Upper lobe of left lung (tissue), 6 donors: Measurements from ENCODE around the gene MAPK8IP3. TPM values are rescaled to one million over a fixed set of nuclear protein-coding genes. Genes with fewer than 3 reads are reported as not detected.

ENCODE experiments used
- ATAC-seq, 2 donors: fragments of 200-7000 bp; cut with Tn5 transposase; one replicate each; pipeline ENCODE4 v1.9.1; 2022; ENCODE audit warnings: mild to moderate bottlenecking in 2 of 2, moderate library complexity in 2 of 2; ENCODE audit not compliant: low FRiP score in 2 of 2
- DNase-seq, 2 donors: peaks; one replicate each; pipeline ENCODE4 v3.0.0-alpha.2; 2019 to 2020
- H3K27ac ChIP-seq, 4 donors: fragments of 200-600 bp; sonication (generic); one replicate each; pipeline ENCODE4 v1.5.1; 2016 to 2019
- H3K27me3 ChIP-seq, 4 donors: fragments of 200-600 bp; sonication (generic); one replicate each; pipeline ENCODE4 v1.5.1; 2017 to 2019
- H3K36me3 ChIP-seq, 4 donors: fragments of 200-600 bp; sonication (generic); one replicate each; pipeline ENCODE4 v1.5.1; 2016 to 2019
- H3K4me1 ChIP-seq, 4 donors: fragments of 200-600 bp; sonication (generic); one replicate each; pipeline ENCODE4 v1.5.1; 2018 to 2019
- H3K4me3 ChIP-seq, 4 donors: fragments of 200-600 bp; sonication (generic); one replicate each; pipeline ENCODE4 v1.5.1; 2017 to 2019; ENCODE audit warnings: mild to moderate bottlenecking in 2 of 4, moderate library complexity in 1 of 4
- H3K9me3 ChIP-seq, 4 donors: fragments of 200-600 bp; sonication (generic); one replicate each; pipeline ENCODE4 v1.5.1; 2018 to 2019
- EP300 ChIP-seq, 4 donors: sonication (generic); formaldehyde crosslinking; IDR thresholded peaks; one replicate each; pipeline ENCODE4 v1.5.1; 2017; ENCODE audit warnings: antibody characterized with exemption in 4 of 4, control low read depth in 2 of 4
- POLR2A ChIP-seq, 4 donors: fragments of 450-650 bp; IDR thresholded peaks; one replicate each; pipeline ENCODE4 v1.5.1; 2016 to 2017; ENCODE audit warnings: antibody characterized with exemption in 4 of 4, mild to moderate bottlenecking in 2 of 4
- POLR2AphosphoS5 ChIP-seq, 2 donors: sonication (generic); formaldehyde crosslinking; IDR thresholded peaks; one replicate each; pipeline ENCODE4 v1.5.1; 2017; ENCODE audit warnings: antibody characterized with exemption in 2 of 2
- WGBS, 2 donors: methylation state at CpG; one replicate each; pipeline ENCODE4 v1.1.5; 2017 to 2018; 5-methylcytosine and 5-hydroxymethylcytosine counted together
- total RNA-seq, 6 donors: library from RNA; depleted of rRNA in 4 of 6; stranded (reverse); fragments of >200 nt in 4 of 6; gene quantifications; one replicate each; pipeline versions ENCODE4 v1.1.0 to v1.2.1, GENCODE V29; 2016 to 2021
- TF ChIP-seq, protein P1 (sequence below), 6 experiments: fragments of 450-650 bp in 4 of 6; fragments of 200-600 bp in 2 of 6; sonication (generic) in 2 of 6; IDR thresholded peaks; one replicate each; pipeline ENCODE4 v1.5.1; 2016 to 2019; ENCODE audit warnings: antibody characterized with exemption in 6 of 6
- donor health status: DM: no; HTN: no; CAD: no; lungs with moderate emphysema.
- donor health status: DM: no; HTN: yes; CAD: no; lungs with severe emphysema.

The MAPK8IP3 gene
- total RNA-seq, 6 donors from 2014 or later = 46.4 to 505 (median 71.9) TPM

DNA sequence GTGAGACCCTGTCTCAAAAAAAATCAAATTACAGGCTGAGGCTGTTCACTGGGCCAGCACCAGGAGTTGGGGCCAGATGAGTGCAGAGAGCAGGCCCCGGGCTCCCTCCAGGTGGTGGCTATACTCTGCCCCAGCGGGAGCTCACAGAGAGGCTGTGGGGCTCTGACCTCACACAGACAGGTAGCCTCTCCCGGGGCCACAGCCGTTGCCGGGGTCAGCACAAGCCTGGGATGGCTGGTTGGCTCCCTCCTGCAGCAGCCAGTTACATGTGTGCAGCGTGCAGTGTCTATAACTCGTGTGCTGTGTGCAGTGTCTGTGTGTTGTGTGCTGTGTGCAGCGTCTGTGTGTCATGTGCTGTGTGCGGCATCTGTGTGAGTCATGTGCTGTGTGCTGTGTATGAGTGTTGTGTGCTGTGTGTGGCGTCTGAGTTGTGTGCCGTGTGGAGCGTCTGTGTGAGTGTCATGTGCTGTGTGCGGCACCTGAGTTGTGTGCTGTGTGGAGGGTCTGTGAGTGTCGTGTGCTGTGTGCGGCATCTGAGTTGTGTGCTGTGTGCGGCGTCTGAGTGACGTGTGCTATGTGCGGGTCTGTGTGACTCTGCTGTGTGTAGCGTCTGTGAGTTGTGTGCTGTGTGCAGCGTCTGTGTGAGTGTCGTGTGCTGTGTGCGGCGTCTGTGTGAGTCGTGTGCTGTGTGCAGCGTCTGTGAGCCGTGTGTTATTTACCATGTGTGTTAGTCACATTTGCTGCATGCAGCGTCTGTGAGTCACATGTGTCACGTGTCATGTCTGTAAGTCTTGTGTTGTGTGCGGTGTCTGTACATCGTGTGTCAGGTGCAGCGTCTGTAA lies 20.9 kb downstream of the MAPK8IP3 start:
- 94 to 96% methylated on average over 28 to 32 of the region's 32 CpGs for WGBS, 2 donors

DNA sequence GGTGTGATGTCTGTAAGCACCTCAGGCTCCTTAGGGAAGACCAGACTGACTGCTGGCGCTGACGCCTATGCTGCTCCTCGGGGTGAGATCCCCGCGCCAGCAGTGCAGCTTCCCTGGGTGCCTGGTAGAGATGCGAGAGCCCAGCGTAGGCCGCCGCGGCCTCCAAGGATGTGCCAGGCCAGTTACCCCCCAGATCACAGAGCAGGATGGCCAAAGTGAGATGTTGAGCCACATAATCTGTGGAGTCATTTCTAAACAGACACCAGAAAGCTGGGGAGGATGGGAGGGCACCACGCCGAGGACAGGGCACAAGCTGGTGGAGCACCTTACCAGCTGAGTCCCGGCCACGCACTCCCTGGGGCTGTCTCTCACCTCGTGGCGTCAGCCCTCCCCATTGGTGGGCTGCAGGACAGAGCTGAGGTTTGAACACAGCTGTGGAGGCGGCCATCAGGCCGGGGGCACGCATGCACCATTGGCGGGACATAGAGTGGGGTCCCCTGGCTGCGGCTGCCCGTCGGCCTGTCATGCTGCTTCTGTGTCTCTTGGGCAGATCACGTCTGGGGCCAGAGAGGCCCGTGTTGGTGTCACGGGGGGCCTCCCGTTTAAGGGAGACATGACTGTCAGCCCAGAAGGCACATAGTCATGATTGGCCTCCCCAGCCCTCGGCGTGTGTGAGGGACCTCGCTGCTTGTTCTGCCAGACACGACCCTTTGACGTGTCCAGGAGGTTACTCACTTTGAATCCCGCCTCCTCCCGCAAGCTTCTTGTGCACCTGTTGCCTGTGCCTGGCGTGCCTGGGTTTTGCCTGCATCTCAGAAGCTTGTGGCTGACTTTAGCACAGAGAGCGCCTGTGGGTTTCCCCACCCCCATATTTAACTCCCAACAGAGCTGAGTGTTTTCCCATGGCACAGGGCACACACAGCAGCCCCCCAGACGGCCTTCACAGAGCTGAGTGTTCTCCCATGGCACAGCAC lies 21.9 kb downstream of the MAPK8IP3 start:
- Histone ChIP-seq H3K9me3 (no peaks in the 10 kb centered on the region), H3K4me1 (peaks cover 7 to 12% (median 8%) of the 10 kb centered on the region in 4 donors), H3K27me3 (no peaks in the 10 kb centered on the region), H3K27ac (no peak overlapping the region), H3K36me3 (peaks cover 8 to 78% (median 54%) of the 10 kb centered on the region in 4 donors), H3K4me3 (no peak overlapping the region)
- peak in 1 of 2 donors; percentile 82 for DNase-seq
- TF ChIP-seq EP300 (IDR thresholded peaks at IDR 0.05) (no peak), POLR2AphosphoS5 (IDR thresholded peaks at IDR 0.05) (no peak), POLR2A (IDR thresholded peaks at IDR 0.05) (no peak)
- TF ChIP-seq, protein P1, sequence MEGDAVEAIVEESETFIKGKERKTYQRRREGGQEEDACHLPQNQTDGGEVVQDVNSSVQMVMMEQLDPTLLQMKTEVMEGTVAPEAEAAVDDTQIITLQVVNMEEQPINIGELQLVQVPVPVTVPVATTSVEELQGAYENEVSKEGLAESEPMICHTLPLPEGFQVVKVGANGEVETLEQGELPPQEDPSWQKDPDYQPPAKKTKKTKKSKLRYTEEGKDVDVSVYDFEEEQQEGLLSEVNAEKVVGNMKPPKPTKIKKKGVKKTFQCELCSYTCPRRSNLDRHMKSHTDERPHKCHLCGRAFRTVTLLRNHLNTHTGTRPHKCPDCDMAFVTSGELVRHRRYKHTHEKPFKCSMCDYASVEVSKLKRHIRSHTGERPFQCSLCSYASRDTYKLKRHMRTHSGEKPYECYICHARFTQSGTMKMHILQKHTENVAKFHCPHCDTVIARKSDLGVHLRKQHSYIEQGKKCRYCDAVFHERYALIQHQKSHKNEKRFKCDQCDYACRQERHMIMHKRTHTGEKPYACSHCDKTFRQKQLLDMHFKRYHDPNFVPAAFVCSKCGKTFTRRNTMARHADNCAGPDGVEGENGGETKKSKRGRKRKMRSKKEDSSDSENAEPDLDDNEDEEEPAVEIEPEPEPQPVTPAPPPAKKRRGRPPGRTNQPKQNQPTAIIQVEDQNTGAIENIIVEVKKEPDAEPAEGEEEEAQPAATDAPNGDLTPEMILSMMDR (IDR thresholded peaks at IDR 0.05) = no peak
- no peak for ATAC-seq
- WGBS, 2 donors = 94 to 95% methylated on average over 21 to 37 of the region's 37 CpGs

More for the DNA sequence above, 20.9 kb downstream of the MAPK8IP3 start:
- Histone ChIP-seq H3K36me3 (peaks cover 8 to 68% (median 44%) of the 10 kb centered on the region in 4 donors), H3K4me1 (peaks cover 17 to 22% (median 18%) of the 10 kb centered on the region in 4 donors), H3K4me3 (no peak overlapping the region), H3K27ac (no peak overlapping the region), H3K27me3 (no peaks in the 10 kb centered on the region), H3K9me3 (no peaks in the 10 kb centered on the region)
- TF ChIP-seq EP300 (IDR thresholded peaks at IDR 0.05) (no peak), POLR2AphosphoS5 (IDR thresholded peaks at IDR 0.05) (no peak), POLR2A (IDR thresholded peaks at IDR 0.05) (no peak)
- TF ChIP-seq, protein P1 (IDR thresholded peaks at IDR 0.05) = no peak
- no peak for ATAC-seq
- DNase-seq = peak in 1 of 2 donors; percentile 64

DNA sequence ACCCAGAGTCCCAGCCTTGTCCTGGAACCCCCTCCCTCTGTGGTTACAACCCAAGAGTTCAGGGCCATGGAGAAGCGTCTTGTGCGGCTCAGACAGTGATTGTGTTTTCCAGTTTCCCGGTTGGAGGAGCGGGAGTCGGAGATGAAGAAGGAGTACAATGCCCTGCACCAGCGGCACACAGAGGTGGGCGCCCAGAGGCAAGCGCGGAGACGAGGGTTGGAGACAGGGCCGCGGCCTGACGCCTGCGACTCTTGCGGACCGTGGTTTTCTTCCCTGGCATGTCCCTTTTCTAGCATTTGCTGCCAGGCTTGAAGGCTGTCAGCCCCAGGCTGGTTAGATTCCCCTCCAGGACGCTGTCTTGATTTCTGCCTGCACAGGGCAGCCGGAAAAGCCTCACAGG lies 23.0 kb downstream of the MAPK8IP3 start:
- peaks cover 0 to 2% (median 0%) of the 10 kb centered on the region in 4 donors for H3K4me1 ChIP-seq
- peak in 1 of 2 donors; percentile 56 for DNase-seq
- 94 to 98% methylated on average over 17 to 18 of the region's 18 CpGs for WGBS, 2 donors
- no peak overlapping the region for H3K27ac ChIP-seq
- H3K9me3 ChIP-seq = no peaks in the 10 kb centered on the region
- TF ChIP-seq EP300 (IDR thresholded peaks at IDR 0.05) (no peak), POLR2AphosphoS5 (IDR thresholded peaks at IDR 0.05) (no peak), POLR2A (IDR thresholded peaks at IDR 0.05) (no peak)
- TF ChIP-seq, protein P1 (IDR thresholded peaks at IDR 0.05) = no peak
- peaks cover 8 to 89% (median 65%) of the 10 kb centered on the region in 4 donors for H3K36me3 ChIP-seq
- no peak for ATAC-seq
- no peaks in the 10 kb centered on the region for H3K27me3 ChIP-seq
- H3K4me3 ChIP-seq = no peak overlapping the region

DNA sequence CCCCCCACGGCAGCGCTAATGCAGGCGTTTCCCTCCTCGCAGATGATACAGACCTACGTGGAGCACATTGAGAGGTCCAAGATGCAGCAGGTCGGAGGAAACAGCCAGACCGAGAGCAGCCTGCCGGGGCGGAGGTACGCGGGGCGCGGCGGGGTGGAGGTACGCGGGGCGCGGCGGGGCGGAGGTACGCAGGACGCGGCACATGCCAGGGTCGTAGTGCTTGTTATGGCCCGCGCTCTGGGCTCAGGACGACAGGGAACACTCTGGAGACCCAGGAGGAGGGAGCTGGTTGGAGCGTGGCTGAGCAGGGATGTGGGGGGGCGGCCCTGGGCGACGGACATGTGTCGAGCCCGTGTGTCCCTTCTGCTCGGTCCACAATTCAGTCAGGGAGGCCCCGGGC lies 23.4 kb downstream of the MAPK8IP3 start:
- no peak for ATAC-seq
- Histone ChIP-seq H3K27me3 (no peaks in the 10 kb centered on the region), H3K36me3 (peaks cover 9 to 90% (median 69%) of the 10 kb centered on the region in 4 donors), H3K4me1 (no peaks in the 10 kb centered on the region), H3K27ac (no peak overlapping the region), H3K4me3 (no peak overlapping the region), H3K9me3 (no peaks in the 10 kb centered on the region)
- DNase-seq = peak in 1 of 2 donors; percentile 70
- 96 to 97% methylated on average over 35 of the region's 35 CpGs for WGBS, 2 donors
- TF ChIP-seq, protein P1 (IDR thresholded peaks at IDR 0.05) = no peak
- no peak for TF ChIP-seq POLR2AphosphoS5 (IDR thresholded peaks at IDR 0.05)
- TF ChIP-seq POLR2A (IDR thresholded peaks at IDR 0.05) = no peak
- no peak for TF ChIP-seq EP300 (IDR thresholded peaks at IDR 0.05)
